Breast epithelium (tissue), 4 donors: ENCODE measurements around the gene FAM20C. TPM values are rescaled to one million over a fixed set of nuclear protein-coding genes. Genes with fewer than 3 reads are reported as not detected.

Experiments used
- DNase-seq, 2 donors: peaks; one replicate each; pipeline ENCODE4 v3.0.0-alpha.2; 2019; ENCODE audit warnings: low spot score in 2 of 2
- H3K27ac ChIP-seq, 2 donors: fragments of 200-600 bp; sonication (generic) in 1 of 2; one replicate each; pipeline ENCODE4 v1.5.1; 2016 to 2019; ENCODE audit warnings: mild to moderate bottlenecking in 1 of 2
- H3K27me3 ChIP-seq, 2 donors: fragments of 200-600 bp; sonication (generic) in 1 of 2; one replicate each; pipeline versions ENCODE4 v1.5.1 to v1.6.0; 2017 to 2019; ENCODE audit warnings: control low read depth in 1 of 2, mild to moderate bottlenecking in 1 of 2
- H3K36me3 ChIP-seq: fragments of 200-600 bp; one replicate; pipeline ENCODE4 v1.5.1; 2019
- H3K4me1 ChIP-seq, 2 donors: fragments of 200-600 bp; sonication (generic); one replicate each; pipeline ENCODE4 v1.5.1; 2016 to 2019; ENCODE audit warnings: control low read depth in 1 of 2
- H3K4me3 ChIP-seq, 3 donors: fragments of 200-600 bp; sonication (generic); 1 replicate in 2 of 3; 2 replicates in 1 of 3; pipeline ENCODE4 v1.5.1; 2016 to 2019; ENCODE audit warnings: mild to moderate bottlenecking in 3 of 3, moderate library complexity in 2 of 3
- H3K9me3 ChIP-seq, 2 donors: fragments of 200-600 bp; sonication (generic) in 1 of 2; one replicate each; pipeline ENCODE4 v1.5.1; 2016 to 2019; ENCODE audit warnings: control low read depth in 1 of 2
- CTCF ChIP-seq, 3 donors: fragments of 450-650 bp; IDR thresholded peaks; one replicate each; pipeline ENCODE4 v1.5.1; 2016 to 2017; ENCODE audit warnings: antibody characterized with exemption in 3 of 3, mild to moderate bottlenecking in 3 of 3, moderate library complexity in 3 of 3
- POLR2A ChIP-seq: fragments of 450-650 bp; IDR thresholded peaks from one replicate; pipeline ENCODE4 v1.6.1; 2016; ENCODE audit warnings: antibody characterized with exemption, mild to moderate bottlenecking, moderate library complexity
- POLR2AphosphoS5 ChIP-seq, 3 donors: sonication (generic); formaldehyde crosslinking; IDR thresholded peaks; one replicate each; pipeline ENCODE4 v1.6.1; 2017; ENCODE audit warnings: antibody characterized with exemption in 3 of 3
- intact Hi-C: fragments of 100-400 bp; cut with DNase I; formaldehyde crosslinking; loops from one replicate; pipeline ENCODE4 v1.15.1; 2023; ENCODE audit warnings: low total_unique reads
- total RNA-seq, 3 donors: library from RNA; depleted of rRNA; stranded (reverse); fragments of >200 nt; gene quantifications; one replicate each; pipeline ENCODE4 v1.1.0, GENCODE V29; 2016

The FAM20C gene
- total RNA-seq, 3 donors from 2014 or later, result 30.7 to 73.7 (median 71.0) TPM

GRCh38 chr7:216360-217300 lies 24.3 kb downstream of the FAM20C start:
- no peaks in the 10 kb centered on the region for H3K4me1 ChIP-seq

GRCh38 chr7:217781-218180 lies 25.4 kb downstream of the FAM20C start:
- TF ChIP-seq POLR2A, result no peak
- TF ChIP-seq POLR2AphosphoS5 (IDR thresholded peaks at IDR 0.05), result no peak
- no peak for TF ChIP-seq CTCF (IDR thresholded peaks at IDR 0.05)
- H3K4me3 ChIP-seq, result no peak overlapping the region
- no peak for DNase-seq
- no peaks in the 10 kb centered on the region for H3K36me3 ChIP-seq
- intact Hi-C loops, result no loop called here
- no peaks in the 10 kb centered on the region for H3K9me3 ChIP-seq
- no peaks in the 10 kb centered on the region for H3K4me1 ChIP-seq
- H3K27me3 ChIP-seq, result no peaks in the 10 kb centered on the region
- H3K27ac ChIP-seq, result no peak overlapping the region

More at GRCh38 chr7:216360-217300, 24.3 kb downstream of the FAM20C start:
- intact Hi-C loops, result no loop called here
- Histone ChIP-seq H3K36me3 (no peaks in the 10 kb centered on the region), H3K27me3 (no peaks in the 10 kb centered on the region), H3K27ac (peak overlapping the region in 1 of 2 donors; percentile 32), H3K4me3 (no peak overlapping the region), H3K9me3 (no peaks in the 10 kb centered on the region)
- TF ChIP-seq POLR2A (no peak), POLR2AphosphoS5 (IDR thresholded peaks at IDR 0.05) (no peak), CTCF (IDR thresholded peaks at IDR 0.05) (no peak)
- DNase-seq, result no peak

- no peaks in the 10 kb centered on the region for H3K4me1 ChIP-seq
- H3K9me3 ChIP-seq, result no peaks in the 10 kb centered on the region
- intact Hi-C loops, result no loop called here
- no peak for DNase-seq
- H3K36me3 ChIP-seq, result no peaks in the 10 kb centered on the region
- no peaks in the 10 kb centered on the region for H3K27me3 ChIP-seq
- TF ChIP-seq POLR2AphosphoS5 (IDR thresholded peaks at IDR 0.05), result no peak
- TF ChIP-seq POLR2A, result no peak
- TF ChIP-seq CTCF (IDR thresholded peaks at IDR 0.05), result no peak
- no peak overlapping the region for H3K4me3 ChIP-seq
- no peak overlapping the region for H3K27ac ChIP-seq
Measured at GRCh38 chr7:218316-218715, 25.9 kb downstream of the FAM20C start.

GRCh38 chr7:218896-219580 lies 26.7 kb downstream of the FAM20C start:
- Histone ChIP-seq H3K36me3 (no peaks in the 10 kb centered on the region), H3K4me1 (no peaks in the 10 kb centered on the region), H3K27me3 (no peaks in the 10 kb centered on the region), H3K9me3 (no peaks in the 10 kb centered on the region), H3K27ac (peak overlapping the region; percentile 63 to 80), H3K4me3 (no peak overlapping the region)
- TF ChIP-seq POLR2AphosphoS5 (IDR thresholded peaks at IDR 0.05) (no peak), CTCF (IDR thresholded peaks at IDR 0.05) (no peak), POLR2A (no peak)
- no peak for DNase-seq
- intact Hi-C loops, result no loop called here
